Type B pancreatic cell (in vitro differentiated cells): ENCODE data around the gene CCNQ. TPM values are rescaled to one million over a fixed set of nuclear protein-coding genes. Genes with fewer than 3 reads are reported as not detected.

ENCODE experiments used
- DNase-seq: peaks from one replicate; pipeline ENCODE4 v3.0.0; 2021; ENCODE audit warnings: mixed read lengths; ENCODE audit not compliant: unreplicated experiment; ENCODE audit errors: extremely low spot score
- H3K27ac Mint-ChIP-seq: 2 replicates; pipeline ENCODE4 v1.8.0; 2021; ENCODE audit warnings: mild to moderate bottlenecking, mixed read lengths
- H3K27me3 Mint-ChIP-seq: 2 replicates; pipeline ENCODE4 v1.8.0; 2021; ENCODE audit warnings: mixed read lengths
- H3K36me3 Mint-ChIP-seq: 2 replicates; pipeline ENCODE4 v1.8.0; 2021; ENCODE audit warnings: mixed read lengths
- H3K4me1 Mint-ChIP-seq: one replicate; pipeline ENCODE4 v1.8.0; 2021; ENCODE audit warnings: mixed read lengths; ENCODE audit not compliant: unreplicated experiment
- H3K4me3 Mint-ChIP-seq: 2 replicates; pipeline ENCODE4 v1.8.0; 2021; ENCODE audit warnings: mild to moderate bottlenecking, mixed read lengths
- H3K9me3 Mint-ChIP-seq: 2 replicates; pipeline ENCODE4 v1.8.0; 2021; ENCODE audit warnings: mixed read lengths
- CTCF ChIP-seq: fragments of 200-600 bp; sonication (generic); conservative IDR thresholded peaks from 2 replicates; pipeline ENCODE4 v1.5.0; 2021; ENCODE audit warnings: antibody characterized with exemption, mild to moderate bottlenecking
- total RNA-seq: library from RNA; stranded (reverse); gene quantifications from 2 replicates; pipeline ENCODE4 v1.2.1, GENCODE V29; 2021; ENCODE audit warnings: low replicate concordance

The CCNQ gene
- total RNA-seq, 1 donor from 2014 or later: 19.0 TPM

- Mint-ChIP-seq H3K4me1 (peaks cover 19% of the 10 kb centered on the region), H3K27ac (peak overlapping the region; percentile 36), H3K9me3 (no peaks in the 10 kb centered on the region), H3K36me3 (no peaks in the 10 kb centered on the region), H3K4me3 (peak overlapping the region; percentile 72), H3K27me3 (no peaks in the 10 kb centered on the region)
- DNase-seq: no peak
- TF ChIP-seq CTCF: no peak
Observed at GRCh38 chrX:153582896-153583295, 16.0 kb downstream of the CCNQ start.

DNA sequence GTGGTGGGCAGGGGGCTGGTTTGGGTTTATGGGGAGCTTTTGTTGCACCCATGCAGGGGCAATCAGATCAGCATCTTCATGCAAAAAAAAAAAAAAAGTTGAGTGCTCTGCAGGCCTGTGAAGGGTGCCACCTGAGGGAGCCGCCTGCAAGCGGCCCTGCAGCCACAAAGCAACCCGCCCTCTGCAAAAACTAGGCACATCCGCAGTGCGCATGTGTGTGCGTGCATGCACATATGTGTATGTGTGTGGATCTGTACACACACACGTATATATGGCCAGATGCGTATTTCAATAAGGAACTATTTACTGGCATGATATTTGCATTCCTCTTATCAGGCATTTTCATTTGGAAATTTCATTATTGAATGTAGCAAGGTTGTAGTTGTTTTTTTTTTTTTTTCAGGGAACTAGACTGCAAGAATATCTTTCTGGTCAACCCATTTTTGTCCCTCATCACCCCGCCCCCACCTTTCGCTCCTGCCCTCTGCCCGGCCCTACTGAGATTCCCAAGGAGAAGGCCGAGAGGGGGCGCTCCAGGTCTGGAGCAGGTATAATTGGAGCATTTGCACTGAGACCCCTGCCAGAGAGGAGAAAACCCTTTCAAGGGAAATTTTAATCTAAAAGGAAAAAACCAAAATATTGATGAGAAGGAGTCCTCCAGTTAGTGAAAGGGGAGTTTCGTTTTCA is 18.1 kb downstream of the CCNQ start:
- peak; percentile 43 for TF ChIP-seq CTCF
- H3K36me3 Mint-ChIP-seq: no peaks in the 10 kb centered on the region
- H3K27ac Mint-ChIP-seq: no peak overlapping the region
- H3K9me3 Mint-ChIP-seq: no peaks in the 10 kb centered on the region
- H3K4me3 Mint-ChIP-seq: no peak overlapping the region
- no peak for DNase-seq
- H3K27me3 Mint-ChIP-seq: no peaks in the 10 kb centered on the region
- H3K4me1 Mint-ChIP-seq: peaks cover 19% of the 10 kb centered on the region

GRCh38 chrX:153578889-153579288 is 20.1 kb downstream of the CCNQ start:
- Mint-ChIP-seq H3K36me3 (no peaks in the 10 kb centered on the region), H3K4me3 (no peak overlapping the region), H3K27ac (no peak overlapping the region), H3K4me1 (peaks cover 19% of the 10 kb centered on the region), H3K27me3 (no peaks in the 10 kb centered on the region), H3K9me3 (no peaks in the 10 kb centered on the region)
- DNase-seq: no peak
- TF ChIP-seq CTCF: no peak

GRCh38 chrX:153578200-153578835 is 20.6 kb downstream of the CCNQ start:
- H3K27me3 Mint-ChIP-seq: no peaks in the 10 kb centered on the region
- H3K36me3 Mint-ChIP-seq: no peaks in the 10 kb centered on the region
- DNase-seq: no peak
- H3K4me1 Mint-ChIP-seq: peaks cover 19% of the 10 kb centered on the region
- no peak overlapping the region for H3K4me3 Mint-ChIP-seq
- TF ChIP-seq CTCF: no peak
- no peak overlapping the region for H3K27ac Mint-ChIP-seq
- no peaks in the 10 kb centered on the region for H3K9me3 Mint-ChIP-seq

GRCh38 chrX:153576961-153577360 is 22.0 kb downstream of the CCNQ start:
- Mint-ChIP-seq H3K27ac (no peak overlapping the region), H3K36me3 (no peaks in the 10 kb centered on the region), H3K27me3 (no peaks in the 10 kb centered on the region), H3K9me3 (no peaks in the 10 kb centered on the region), H3K4me1 (peaks cover 7% of the 10 kb centered on the region), H3K4me3 (no peak overlapping the region)
- DNase-seq: no peak
- no peak for TF ChIP-seq CTCF
